ENCODE measurements around the gene GJA10.

GJA10 gene

GRCh38 chr6:89917216-89917615 is 22.9 kb downstream of the GJA10 start:
- ChIA-PET CTCF (no interaction called here), POLR2A (no interaction called here)
- no peak for TF ChIP-seq CTCF (IDR thresholded peaks at IDR 0.05; ENCODE audit: control extremely low read depth, extremely low read depth, low read depth, missing control alignments)
- no peak for DNase-seq (ENCODE audit: extremely low spot score)

- TF ChIP-seq CTCF (IDR thresholded peaks at IDR 0.05; ENCODE audit: control extremely low read depth, extremely low read depth, low read depth, missing control alignments), result no peak
- no peak for DNase-seq (ENCODE audit: extremely low spot score)
- POLR2A ChIA-PET, result no interaction called here
- CTCF ChIA-PET, result no interaction called here
Observed at GRCh38 chr6:89917801-89918366, 23.6 kb downstream of the GJA10 start.

- POLR2A ChIA-PET, result no interaction called here
- no peak for DNase-seq (ENCODE audit: extremely low spot score)
- CTCF ChIA-PET, result interaction anchor here (1.9 kb wide), 1 partner anchor 19 kb away, joined by 7 read pairs; no protein-coding TSS in a partner anchor
- TF ChIP-seq CTCF (IDR thresholded peaks at IDR 0.05; ENCODE audit: control extremely low read depth, extremely low read depth, low read depth, missing control alignments), result no peak
Observed at GRCh38 chr6:89921197-89921596, 26.9 kb downstream of the GJA10 start.

GRCh38 chr6:89921691-89922090 is 27.4 kb downstream of the GJA10 start:
- CTCF ChIA-PET, result interaction anchor here (1.9 kb wide), 1 partner anchor 19 kb away, joined by 7 read pairs; no protein-coding TSS in a partner anchor
- DNase-seq (ENCODE audit: extremely low spot score), result no peak
- POLR2A ChIA-PET, result no interaction called here
- no peak for TF ChIP-seq CTCF (IDR thresholded peaks at IDR 0.05; ENCODE audit: control extremely low read depth, extremely low read depth, low read depth, missing control alignments)

GRCh38 chr6:89924231-89924630 is 30.0 kb downstream of the GJA10 start:
- TF ChIP-seq CTCF (IDR thresholded peaks at IDR 0.05; ENCODE audit: control extremely low read depth, extremely low read depth, low read depth, missing control alignments), result no peak
- CTCF ChIA-PET, result interaction anchor here (1.2 to 1.9 kb wide), 2 partner anchors 16 to 555 kb away, joined by 3 to 5 read pairs; no protein-coding TSS in a partner anchor
- POLR2A ChIA-PET, result no interaction called here
- DNase-seq (ENCODE audit: extremely low spot score), result no peak

GRCh38 chr6:89925826-89926225 is 31.6 kb downstream of the GJA10 start:
- POLR2A ChIA-PET, result no interaction called here
- TF ChIP-seq CTCF (IDR thresholded peaks at IDR 0.05; ENCODE audit: control extremely low read depth, extremely low read depth, low read depth, missing control alignments), result no peak
- no peak for DNase-seq (ENCODE audit: extremely low spot score)
- CTCF ChIA-PET, result no interaction called here
